AG10803 (cell line): ENCODE measurements around the gene TOP2A.
A peak's percentile ranks its signal among the peaks of the same experiment; 100 is the strongest.
"Not testable (repeated sequence)": the region's sequence is repeated elsewhere in the genome, so short reads cannot be mapped to it uniquely, and the experiment has no call there.

ENCODE experiments used
- DNase-seq: peaks from one replicate; pipeline ENCODE4 v3.0.0; 2010; ENCODE audit warnings: low read depth
- H3K4me3 ChIP-seq: 2 replicates; pipeline ENCODE4 v1.5.1; 2011; ENCODE audit warnings: mild to moderate bottlenecking, low read length, control low read depth
- CTCF ChIP-seq: conservative IDR thresholded peaks from 2 replicates; pipeline ENCODE4 v1.5.1; 2011; ENCODE audit warnings: mild to moderate bottlenecking, low read length, control low read depth, inconsistent platforms

The TOP2A gene

GRCh38 chr17:40382251-40382650, 35.4 kb downstream of the TOP2A start:
- H3K4me3 ChIP-seq: no peak overlapping the region
- TF ChIP-seq CTCF: no peak
- no peak for DNase-seq

GRCh38 chr17:40378966-40379365, 38.7 kb downstream of the TOP2A start:
- peak; percentile 12 for DNase-seq
- H3K4me3 ChIP-seq: no peak overlapping the region
- no peak for TF ChIP-seq CTCF

- no peak for DNase-seq
- H3K4me3 ChIP-seq: no peak overlapping the region
- TF ChIP-seq CTCF: no peak
Observed at GRCh38 chr17:40377832-40378231, 39.9 kb downstream of the TOP2A start.

GRCh38 chr17:40376541-40376940, 41.2 kb downstream of the TOP2A start:
- not testable (repeated sequence) for DNase-seq, H3K4me3 ChIP-seq

GRCh38 chr17:40375786-40376185, 41.9 kb downstream of the TOP2A start:
- DNase-seq, H3K4me3 ChIP-seq: not testable (repeated sequence)

GRCh38 chr17:40374821-40375498, 42.7 kb downstream of the TOP2A start:
- H3K4me3 ChIP-seq: no peak overlapping the region
- TF ChIP-seq CTCF: no peak
- DNase-seq: no peak

GRCh38 chr17:40373999-40374398, 43.7 kb downstream of the TOP2A start:
- no peak for TF ChIP-seq CTCF
- DNase-seq: no peak
- no peak overlapping the region for H3K4me3 ChIP-seq

GRCh38 chr17:40373324-40373723, 44.4 kb downstream of the TOP2A start:
- DNase-seq: peak; percentile 80
- no peak overlapping the region for H3K4me3 ChIP-seq
- no peak for TF ChIP-seq CTCF

GRCh38 chr17:40372644-40373043, 45.1 kb downstream of the TOP2A start:
- H3K4me3 ChIP-seq, DNase-seq: not testable (repeated sequence)
